ENCODE results near the gene DYNLL2. TPM values are rescaled to one million over a fixed set of nuclear protein-coding genes. Genes with fewer than 3 reads are reported as not detected.

The DYNLL2 gene
- total and polyA plus RNA-seq, 9 of the 15 experiments (the other 6 are each of a cell fraction or from before 2014, with no cell fraction given): 1.8 to 24.5 (median 13.0) TPM

- TF ChIP-seq ARID4B (CRISPR knock-in tag; IDR thresholded peaks at IDR 0.05): no peak
These were observed 33.7 kb upstream of the DYNLL2 start (continued) for GRCh38 chr17:58049533-58049932.

- no peak for FAIRE-seq
- peaks cover 23 to 30% of the 10 kb centered on the region in 2 experiments for H3K27me3 ChIP-seq (ENCODE audit: control insufficient read depth in 2 of 2, insufficient read depth in 2 of 2, low read length in 2 of 2)
- 49% methylated on average over 2 of the region's 2 CpGs for WGBS (ENCODE audit: insufficient coverage, low coverage, missing lambda C conversion rate)
- no peak overlapping the region for H3K9ac ChIP-seq (ENCODE audit: insufficient read depth in 1 of 2, low read depth in 2 of 2, low read length in 2 of 2)
- no peaks in the 10 kb centered on the region for H3K9me3 ChIP-seq (replicated peaks; ENCODE audit: control insufficient read depth, insufficient read depth, low read depth, low read length)
- no peak for DNase-seq (ENCODE audit: extremely low read depth in 1 of 4, low spot score in 3 of 4)
- in situ Hi-C loops (cut with MboI) (no loop called here), intact Hi-C loops (cut with micrococcal nuclease) (no loop called here)
- H3K4me2 ChIP-seq (ENCODE audit: insufficient read depth, low read length): no peak overlapping the region
- no peaks in the 10 kb centered on the region for H3K9me1 ChIP-seq (ENCODE audit: control insufficient read depth, insufficient read depth, low read length)
- POLR2A ChIA-PET: interaction anchor here (1.0 to 1.1 kb wide), 2 partner anchors 11 to 36 kb away, joined by 4 to 6 read pairs; no protein-coding TSS in a partner anchor
- no peak overlapping the region for H3K27ac ChIP-seq (ENCODE audit: extremely low read depth, low read depth, low read length)
- H4K20me1 ChIP-seq (replicated peaks; ENCODE audit: control insufficient read depth, insufficient read depth, low read length): no peaks in the 10 kb centered on the region
- CTCF ChIA-PET (ENCODE audit: low intra/inter-chr PET ratio): no interaction called here
- BruUV-seq (replicated peaks): no TSS peak
- H3K4me1 ChIP-seq (replicated peaks in 1 of 2; ENCODE audit: control insufficient read depth in 2 of 2, insufficient read depth in 2 of 2, low read length in 2 of 2): no peaks in the 10 kb centered on the region
- no peak overlapping the region for H3K4me3 ChIP-seq
- ATAC-seq: no peak
- H2AFZ ChIP-seq (ENCODE audit: low read depth, low read length): no peak overlapping the region
- no peaks in the 10 kb centered on the region for H3K79me2 ChIP-seq (ENCODE audit: control insufficient read depth, insufficient read depth, low read length)
- H3K36me3 ChIP-seq (ENCODE audit: control insufficient read depth, insufficient read depth, low read length): no peaks in the 10 kb centered on the region
- TF ChIP-seq PRPF4 (IDR thresholded peaks at IDR 0.05; ENCODE audit: insufficient read depth, low read depth, low read length, poor library complexity, severe bottlenecking): no peak
- TF ChIP-seq ZNF143 (CRISPR knock-in tag; IDR thresholded peaks at IDR 0.05): no peak
- no peak for TF ChIP-seq HOXB6 (CRISPR knock-in tag; IDR thresholded peaks at IDR 0.05; ENCODE audit: borderline replicate concordance)
- TF ChIP-seq GTF2B (IDR thresholded peaks at IDR 0.05; ENCODE audit: extremely low read depth, insufficient read length): no peak
- no peak for TF ChIP-seq CBX8 (IDR thresholded peaks at IDR 0.05; ENCODE audit: borderline replicate concordance, extremely low read depth, low read depth, low read length, poor library complexity, severe bottlenecking)
- no peak for TF ChIP-seq MAFF (IDR thresholded peaks at IDR 0.05; ENCODE audit: low read length)
- no peak for TF ChIP-seq ZHX1 (conservative IDR thresholded peaks at IDR 0.05; ENCODE audit: low read length)
- TF ChIP-seq ILF3 (IDR thresholded peaks at IDR 0.05; ENCODE audit: borderline replicate concordance): no peak
- no peak for TF ChIP-seq ZBTB8A (IDR thresholded peaks at IDR 0.05; ENCODE audit: partially characterized antibody)
These were observed 32.3 kb upstream of the DYNLL2 start for GRCh38 chr17:58050966-58051365.
